Skeletal muscle cell (primary cell): ENCODE data around the gene JAKMIP3.

Source experiments
- DNase-seq: peaks from one replicate; pipeline ENCODE4 v3.0.0-alpha.2; 2010; ENCODE audit warnings: low read depth
- H3K4me3 ChIP-seq: 2 replicates; pipeline ENCODE4 v1.5.1; 2011; ENCODE audit warnings: low read depth, mild to moderate bottlenecking, control low read depth, low read length, moderate library complexity

Gene JAKMIP3

GRCh38 chr10:132041340-132041739, 24.4 kb upstream of the JAKMIP3 start:
- H3K4me3 ChIP-seq = no peak overlapping the region
- no peak for DNase-seq

GRCh38 chr10:132043861-132044695, 21.7 kb upstream of the JAKMIP3 start:
- no peak overlapping the region for H3K4me3 ChIP-seq
- DNase-seq = no peak

DNA sequence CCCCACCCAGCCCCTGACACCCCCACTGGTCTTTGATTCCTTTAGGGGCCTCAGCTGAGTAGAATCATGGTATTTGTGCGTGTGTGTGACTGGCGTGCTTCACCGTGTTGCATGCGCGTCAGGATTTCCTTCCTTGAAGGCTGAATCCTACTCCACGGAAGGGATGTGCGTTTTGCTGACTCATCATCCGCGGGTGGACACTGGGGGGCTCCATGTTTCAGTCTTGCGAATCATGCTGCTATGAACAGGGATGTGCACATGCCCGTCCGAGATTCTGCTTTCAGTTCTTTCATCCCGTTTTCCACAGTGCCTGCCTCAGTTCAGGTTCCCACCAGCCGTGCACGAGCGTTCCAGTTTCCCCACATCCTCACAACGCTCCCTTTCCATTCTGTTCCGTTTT, 20.9 kb upstream of the JAKMIP3 start:
- no peak overlapping the region for H3K4me3 ChIP-seq
- DNase-seq = no peak

DNA sequence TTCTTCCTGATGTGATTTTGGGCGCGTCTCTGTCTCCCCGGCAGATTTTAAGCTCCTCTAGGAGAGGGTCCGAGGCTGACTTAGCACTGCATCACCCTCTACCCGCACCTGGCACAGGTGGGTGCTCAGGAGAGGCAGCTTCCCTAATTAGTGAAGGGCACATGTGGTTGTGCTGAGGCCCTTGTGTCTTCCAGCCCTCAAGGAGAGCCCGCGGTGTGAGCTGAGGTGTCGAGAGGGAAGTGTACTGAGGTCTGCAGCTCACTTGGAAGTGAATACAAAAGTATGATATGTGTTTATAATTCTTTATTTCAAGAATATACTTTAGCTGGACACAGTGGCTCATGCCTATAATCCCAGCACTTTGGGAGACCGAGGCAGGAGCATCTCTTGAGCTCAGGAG, 20.4 kb upstream of the JAKMIP3 start:
- DNase-seq = no peak
- H3K4me3 ChIP-seq = no peak overlapping the region

GRCh38 chr10:132047575-132048293, 18.0 kb upstream of the JAKMIP3 start:
- H3K4me3 ChIP-seq = no peak overlapping the region
- DNase-seq = no peak

DNA sequence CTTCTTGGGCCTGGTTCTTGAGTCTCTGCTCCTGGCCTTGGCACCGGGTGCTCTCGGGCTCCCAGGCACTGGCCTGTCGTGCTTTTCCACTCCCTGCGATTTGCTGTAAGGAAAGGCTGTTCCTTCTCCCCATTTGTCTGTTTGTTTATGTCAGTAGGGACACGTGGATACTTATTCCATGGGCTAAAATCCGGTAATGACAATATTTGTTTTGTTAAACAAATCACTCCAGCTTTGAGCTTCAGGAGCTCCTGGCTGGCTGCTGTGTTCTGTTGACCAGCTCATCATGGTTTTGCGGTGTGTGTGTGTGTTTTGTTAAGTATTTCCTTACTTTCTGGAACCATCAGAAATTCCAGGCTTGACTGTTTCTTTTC, 17.5 kb upstream of the JAKMIP3 start:
- no peak for DNase-seq
- no peak overlapping the region for H3K4me3 ChIP-seq

DNA sequence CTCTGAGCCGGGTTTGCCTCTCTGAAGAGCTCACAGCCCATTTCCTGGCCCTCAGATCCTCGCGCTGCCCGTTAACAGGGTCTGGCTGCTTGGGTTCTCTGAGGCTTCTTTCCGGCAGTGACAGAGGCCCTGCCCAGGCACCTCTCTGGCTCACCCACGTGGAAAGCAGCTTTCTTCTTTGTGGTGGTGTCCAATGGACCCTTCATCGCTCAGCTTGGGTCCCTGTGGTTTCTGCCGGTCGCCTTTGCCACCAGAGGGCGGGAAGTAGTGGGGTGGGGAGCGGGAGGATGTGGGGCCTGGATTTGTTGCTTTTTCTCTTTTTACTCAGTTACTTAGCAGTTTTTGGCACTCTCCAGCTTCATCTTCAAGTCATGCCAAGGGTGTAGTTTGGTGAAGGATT, 15.6 kb upstream of the JAKMIP3 start:
- H3K4me3 ChIP-seq = no peak overlapping the region
- DNase-seq = no peak

GRCh38 chr10:132052124-132052523, 13.6 kb upstream of the JAKMIP3 start:
- no peak for DNase-seq
- H3K4me3 ChIP-seq = no peak overlapping the region

DNA sequence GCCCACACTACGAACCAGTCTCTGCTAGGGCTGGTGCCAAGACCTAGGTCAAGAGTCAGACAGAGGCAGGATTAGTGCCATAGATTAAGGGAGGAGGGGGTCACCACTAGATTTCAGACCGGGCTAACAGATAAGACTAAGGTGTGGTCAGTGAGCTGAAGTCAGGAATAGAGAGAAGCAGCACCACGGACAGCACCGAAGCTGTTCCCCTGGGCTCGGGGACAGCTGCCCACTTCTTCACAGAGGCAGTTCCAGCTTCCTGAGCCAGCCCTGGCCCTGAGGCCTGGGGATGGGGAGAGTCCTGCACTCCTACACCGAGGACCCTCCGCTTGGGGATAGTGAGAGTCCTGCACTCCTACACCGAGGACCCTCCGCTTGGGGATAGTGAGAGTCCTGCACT, 11.2 kb upstream of the JAKMIP3 start:
- no peak for DNase-seq

GRCh38 chr10:132055616-132056015, 10.1 kb upstream of the JAKMIP3 start:
- H3K4me3 ChIP-seq = no peak overlapping the region
- DNase-seq = no peak

More for the DNA sequence above, 11.2 kb upstream of the JAKMIP3 start:
- no peak overlapping the region for H3K4me3 ChIP-seq

DNA sequence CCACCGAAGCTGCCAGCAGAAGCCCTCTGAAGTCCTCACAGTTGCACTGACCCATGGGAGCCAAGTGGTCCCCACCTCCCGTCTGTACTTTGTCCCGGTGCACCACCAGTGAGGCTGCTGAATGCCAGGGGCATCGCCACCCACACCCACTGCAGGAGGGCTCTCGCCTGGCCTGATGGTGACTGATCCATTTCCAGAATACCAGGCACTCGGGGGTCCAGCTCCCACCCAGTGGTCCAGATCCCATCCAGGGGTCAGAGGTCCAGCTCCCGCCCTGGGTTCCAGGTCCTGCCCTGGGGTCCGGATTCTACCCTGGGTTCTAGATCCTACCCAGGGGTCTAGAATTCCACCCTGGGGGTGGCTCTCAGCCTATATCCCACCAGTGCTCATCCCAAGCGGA, 9.1 kb upstream of the JAKMIP3 start:
- H3K4me3 ChIP-seq = no peak overlapping the region
- DNase-seq = no peak

DNA sequence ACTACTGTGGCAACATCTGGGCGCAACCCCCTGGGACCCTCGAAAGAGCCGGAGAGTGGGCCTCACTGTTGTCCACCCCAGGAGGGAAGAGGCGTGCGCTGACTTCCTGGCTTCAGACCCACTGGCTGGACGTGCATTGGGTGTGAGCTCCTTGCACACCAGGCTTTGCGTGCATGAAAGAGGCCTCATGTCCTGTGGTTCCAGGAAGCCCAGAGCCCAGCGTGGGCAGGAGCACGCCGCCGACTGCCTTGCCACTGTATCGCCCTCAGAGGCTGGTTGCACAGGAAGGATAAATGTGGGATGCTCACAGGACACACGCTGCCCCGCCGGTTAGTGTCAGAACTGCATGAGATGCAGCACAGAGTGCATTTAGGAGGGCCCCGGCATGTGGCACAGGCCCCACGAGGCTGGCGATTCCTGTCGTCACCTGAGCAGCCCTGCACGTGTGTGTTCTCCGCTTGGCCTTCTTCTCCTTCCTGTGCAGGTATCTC, 8.5 kb upstream of the JAKMIP3 start:
- no peak for DNase-seq
- H3K4me3 ChIP-seq = no peak overlapping the region

DNA sequence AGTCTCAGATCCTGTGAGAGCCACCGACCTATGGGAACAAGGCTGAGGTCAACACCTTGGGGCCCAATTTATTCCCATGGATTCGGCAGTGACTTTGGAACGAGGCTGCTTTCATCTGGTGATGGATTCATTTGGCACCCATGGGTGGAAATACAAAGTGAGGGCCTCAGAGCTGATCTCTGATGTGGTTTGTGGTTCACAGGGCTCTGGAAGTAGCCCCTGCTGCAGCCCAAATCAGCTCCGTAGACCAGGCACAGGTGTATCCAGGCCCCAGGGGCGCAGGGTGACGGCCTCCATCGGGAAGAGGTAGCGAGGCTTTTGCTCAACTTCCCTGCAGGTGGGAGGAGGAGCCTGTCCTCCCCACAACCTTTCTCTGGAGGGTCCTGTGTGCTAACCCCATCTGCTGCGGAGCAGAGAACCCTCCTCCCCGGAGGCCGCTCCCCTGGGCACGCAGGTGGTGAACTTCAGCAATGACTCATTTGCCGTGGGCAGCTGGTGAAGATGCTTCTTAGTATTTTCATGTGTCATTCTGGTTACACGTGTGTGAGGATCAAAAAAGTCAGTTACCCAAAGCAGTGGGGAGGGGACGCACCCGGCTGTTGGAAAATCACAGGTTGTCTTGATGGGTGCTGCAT, 7.5 kb upstream of the JAKMIP3 start:
- DNase-seq = no peak
- no peak overlapping the region for H3K4me3 ChIP-seq

DNA sequence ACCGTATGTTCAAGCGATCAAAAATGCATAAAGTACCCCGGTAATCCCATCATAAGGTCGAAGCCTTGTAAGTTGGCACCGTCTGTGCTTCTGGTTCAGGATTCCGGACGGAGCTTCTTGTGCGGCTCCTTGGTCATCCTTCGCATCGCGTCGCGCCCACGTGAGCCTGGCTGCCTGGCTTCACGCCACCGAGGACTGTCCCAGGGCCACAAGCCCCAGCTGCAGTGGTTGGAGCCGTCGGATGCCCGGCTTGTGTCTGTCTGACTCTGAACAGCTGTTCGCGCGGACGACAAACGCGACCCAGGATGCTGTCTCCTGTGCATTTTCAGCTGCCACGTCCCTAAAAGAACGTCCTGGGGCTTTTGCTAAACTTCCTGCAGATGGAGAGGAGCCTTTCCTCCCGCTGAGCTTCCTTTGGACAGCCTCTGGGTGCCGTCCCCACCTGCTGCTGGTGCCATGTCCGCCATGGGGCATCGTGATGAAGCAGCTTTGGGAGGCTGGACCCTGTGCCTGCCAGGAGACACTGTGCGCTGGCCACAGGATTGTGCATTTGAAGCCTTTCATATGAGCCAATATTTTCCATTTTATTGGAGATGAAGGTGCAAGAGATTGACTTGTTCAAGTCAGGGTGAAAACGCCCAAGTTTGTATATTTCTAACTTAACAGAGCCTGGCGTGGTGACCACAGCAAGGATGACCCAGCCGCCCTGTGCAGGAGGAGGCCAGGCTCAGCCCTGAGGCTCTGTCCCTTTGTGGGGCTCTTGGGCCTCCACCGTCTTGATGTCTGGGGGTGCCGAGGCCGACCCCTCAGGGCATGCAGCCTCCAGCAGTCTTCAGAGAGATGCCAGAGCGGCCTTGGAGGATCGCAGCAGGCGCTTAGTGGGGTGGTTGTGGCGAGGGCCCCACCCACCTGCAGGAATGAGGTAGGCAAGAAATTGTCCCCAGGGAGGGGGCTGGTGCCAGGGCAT, 6.7 kb upstream of the JAKMIP3 start:
- DNase-seq = no peak
- no peak overlapping the region for H3K4me3 ChIP-seq

- H3K4me3 ChIP-seq = no peak overlapping the region
- DNase-seq = no peak
Observed at GRCh38 chr10:132059760-132060508, 5.8 kb upstream of the JAKMIP3 start.

- H3K4me3 ChIP-seq = no peak overlapping the region
- DNase-seq = no peak
Observed at GRCh38 chr10:132061030-132061429, 4.7 kb upstream of the JAKMIP3 start.

DNA sequence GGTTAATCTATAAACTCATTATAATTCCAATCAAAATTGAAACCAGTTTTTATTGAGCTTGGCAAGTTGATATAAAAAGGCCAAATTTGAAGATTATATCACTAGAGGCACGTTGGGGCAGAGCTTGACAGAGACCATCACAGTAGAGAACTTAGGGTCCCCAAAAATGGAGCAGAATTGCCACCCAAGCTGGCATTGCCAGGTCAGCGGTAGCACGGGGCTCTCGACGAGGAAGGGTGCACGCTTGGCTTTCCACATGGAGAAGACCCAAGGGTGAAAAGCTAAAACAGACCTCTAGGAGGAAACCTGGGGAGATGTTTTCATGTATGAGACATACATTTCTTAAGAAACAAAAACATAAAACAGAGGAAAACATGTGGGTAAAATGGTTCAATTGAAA, 4.3 kb upstream of the JAKMIP3 start:
- no peak for DNase-seq
- no peak overlapping the region for H3K4me3 ChIP-seq

GRCh38 chr10:132062116-132062515, 3.6 kb upstream of the JAKMIP3 start:
- H3K4me3 ChIP-seq = no peak overlapping the region
- no peak for DNase-seq
